Esophagus muscularis mucosa (tissue), 4 donors: Measurements from ENCODE around the gene THBS1. TPM values are rescaled to one million over a fixed set of nuclear protein-coding genes. Genes with fewer than 3 reads are reported as not detected.
A peak's percentile ranks its signal among the peaks of the same experiment; 100 is the strongest.

Experiments
- DNase-seq: peaks from one replicate; pipeline ENCODE4 v3.0.0-alpha.2; 2017; ENCODE audit errors: extremely low spot score
- H3K27ac ChIP-seq, 4 donors: fragments of 200-600 bp; sonication (generic); replicated peaks in 1 of 4; 1 replicate in 3 of 4; 2 replicates in 1 of 4; pipeline ENCODE4 v1.5.1; 2016 to 2019; ENCODE audit warnings: mild to moderate bottlenecking in 1 of 4
- H3K27me3 ChIP-seq, 4 donors: fragments of 200-600 bp; sonication (generic); one replicate each; pipeline versions ENCODE4 v1.5.1 to v1.6.0; 2016 to 2019
- H3K36me3 ChIP-seq, 4 donors: fragments of 200-600 bp; sonication (generic); one replicate each; pipeline ENCODE4 v1.5.1; 2016 to 2019
- H3K4me1 ChIP-seq, 4 donors: fragments of 200-600 bp; sonication (generic); one replicate each; pipeline ENCODE4 v1.5.1; 2016 to 2019
- H3K4me3 ChIP-seq, 4 donors: fragments of 200-600 bp; sonication (generic); 1 replicate in 2 of 4; 2 replicates in 2 of 4; pipeline ENCODE4 v1.5.1; 2016 to 2019; ENCODE audit warnings: mild to moderate bottlenecking in 4 of 4, moderate library complexity in 1 of 4
- H3K9me3 ChIP-seq, 4 donors: fragments of 200-600 bp; sonication (generic); 1 replicate in 3 of 4; 2 replicates in 1 of 4; pipeline ENCODE4 v1.5.1; 2016 to 2019
- EP300 ChIP-seq: sonication (generic); formaldehyde crosslinking; IDR thresholded peaks from one replicate; pipeline ENCODE4 v1.6.1; 2017; ENCODE audit warnings: antibody characterized with exemption
- POLR2A ChIP-seq: fragments of 450-650 bp; IDR thresholded peaks from one replicate; pipeline ENCODE4 v1.6.1; 2017; ENCODE audit warnings: antibody characterized with exemption, moderate library complexity, mild to moderate bottlenecking, low read depth
- POLR2AphosphoS5 ChIP-seq, 2 donors: sonication (generic); formaldehyde crosslinking; IDR thresholded peaks; one replicate each; pipeline ENCODE4 v1.6.1; 2017; ENCODE audit warnings: antibody characterized with exemption in 2 of 2
- WGBS: methylation state at CpG from one replicate; pipeline ENCODE4 v1.1.5; 2018; 5-methylcytosine and 5-hydroxymethylcytosine counted together
- intact Hi-C: fragments of 100-400 bp; cut with DNase I; formaldehyde crosslinking; loops from one replicate; pipeline ENCODE4 v1.15.1; 2023
- total RNA-seq, 4 donors: library from RNA; depleted of rRNA; stranded (reverse); fragments of >200 nt; gene quantifications; one replicate each; pipeline versions ENCODE4 v1.1.0 to v1.2.1, GENCODE V29; 2016
- TF ChIP-seq, protein P1 (sequence below), 3 experiments: fragments of 200-600 bp in 2 of 3; fragments of 450-650 bp in 1 of 3; sonication (generic) in 2 of 3; IDR thresholded peaks; one replicate each; pipeline ENCODE4 v1.5.1; 2017 to 2019; ENCODE audit warnings: antibody characterized with exemption in 3 of 3, mild to moderate bottlenecking in 2 of 3, moderate library complexity in 1 of 3

THBS1 gene
- total RNA-seq, 4 donors from 2014 or later: 188 to 4,072 (median 270) TPM

DNA sequence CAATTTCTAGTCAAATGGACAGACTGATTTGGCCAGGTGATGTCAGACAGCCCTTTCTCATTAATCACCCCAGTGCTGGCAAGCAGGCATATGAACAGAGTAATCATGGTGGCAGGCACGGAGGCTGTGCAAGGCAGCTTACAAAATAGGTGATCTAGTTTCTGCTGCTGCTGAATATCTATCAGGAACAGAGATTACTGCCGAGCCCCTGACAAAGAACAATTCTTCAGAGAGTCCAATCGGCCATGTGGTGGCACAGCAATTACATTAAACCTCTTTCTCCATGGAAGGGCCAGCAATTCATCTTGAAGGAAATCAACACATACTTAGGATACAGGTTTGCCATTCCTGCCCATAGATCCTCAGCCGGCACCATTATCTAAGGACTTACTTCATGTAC is 32.3 kb upstream of the THBS1 start:
- no peaks in the 10 kb centered on the region for H3K27me3 ChIP-seq
- peaks cover 0 to 14% (median 12%) of the 10 kb centered on the region in 4 donors for H3K4me1 ChIP-seq
- intact Hi-C loops: no loop called here
- WGBS: 96% methylated on average over 4 of the region's 4 CpGs
- H3K36me3 ChIP-seq: no peaks in the 10 kb centered on the region
- DNase-seq: peak; percentile 91
- no peak overlapping the region for H3K4me3 ChIP-seq
- TF ChIP-seq EP300 (no peak), POLR2AphosphoS5 (IDR thresholded peaks at IDR 0.05) (no peak), POLR2A (no peak)
- TF ChIP-seq, protein P1, sequence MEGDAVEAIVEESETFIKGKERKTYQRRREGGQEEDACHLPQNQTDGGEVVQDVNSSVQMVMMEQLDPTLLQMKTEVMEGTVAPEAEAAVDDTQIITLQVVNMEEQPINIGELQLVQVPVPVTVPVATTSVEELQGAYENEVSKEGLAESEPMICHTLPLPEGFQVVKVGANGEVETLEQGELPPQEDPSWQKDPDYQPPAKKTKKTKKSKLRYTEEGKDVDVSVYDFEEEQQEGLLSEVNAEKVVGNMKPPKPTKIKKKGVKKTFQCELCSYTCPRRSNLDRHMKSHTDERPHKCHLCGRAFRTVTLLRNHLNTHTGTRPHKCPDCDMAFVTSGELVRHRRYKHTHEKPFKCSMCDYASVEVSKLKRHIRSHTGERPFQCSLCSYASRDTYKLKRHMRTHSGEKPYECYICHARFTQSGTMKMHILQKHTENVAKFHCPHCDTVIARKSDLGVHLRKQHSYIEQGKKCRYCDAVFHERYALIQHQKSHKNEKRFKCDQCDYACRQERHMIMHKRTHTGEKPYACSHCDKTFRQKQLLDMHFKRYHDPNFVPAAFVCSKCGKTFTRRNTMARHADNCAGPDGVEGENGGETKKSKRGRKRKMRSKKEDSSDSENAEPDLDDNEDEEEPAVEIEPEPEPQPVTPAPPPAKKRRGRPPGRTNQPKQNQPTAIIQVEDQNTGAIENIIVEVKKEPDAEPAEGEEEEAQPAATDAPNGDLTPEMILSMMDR (IDR thresholded peaks at IDR 0.05): no peak
- no peak overlapping the region for H3K27ac ChIP-seq
- H3K9me3 ChIP-seq: peaks cover 0 to 9% (median 4%) of the 10 kb centered on the region in 4 donors

DNA sequence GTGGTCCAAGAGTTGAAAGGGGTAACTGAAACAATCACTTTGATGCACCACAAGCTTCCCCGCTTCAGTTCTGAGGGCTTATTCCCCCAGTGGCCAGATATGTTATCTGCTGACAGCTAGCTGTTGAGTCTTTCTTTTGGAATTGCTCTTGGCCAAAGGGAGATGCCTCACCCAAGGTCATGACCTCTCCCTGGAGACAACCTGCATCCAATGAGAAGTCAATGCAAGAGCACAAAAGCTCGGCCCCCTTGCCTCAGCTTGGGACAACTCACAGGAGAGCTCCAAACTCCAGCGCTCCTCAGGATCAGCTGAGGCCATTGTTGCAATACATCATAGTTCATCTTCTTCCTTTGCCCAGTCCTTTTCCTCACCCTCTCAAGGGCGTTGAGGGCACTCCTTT is 31.0 kb upstream of the THBS1 start:
- H3K4me1 ChIP-seq: peaks cover 6 to 27% (median 26%) of the 10 kb centered on the region in 4 donors
- no peaks in the 10 kb centered on the region for H3K27me3 ChIP-seq
- peaks cover 0 to 8% (median 3%) of the 10 kb centered on the region in 4 donors for H3K9me3 ChIP-seq
- TF ChIP-seq EP300 (no peak), POLR2A (no peak), POLR2AphosphoS5 (IDR thresholded peaks at IDR 0.05) (no peak)
- TF ChIP-seq, protein P1 (IDR thresholded peaks at IDR 0.05): no peak
- intact Hi-C loops: no loop called here
- H3K4me3 ChIP-seq: no peak overlapping the region
- peak; percentile 91 for DNase-seq
- no peaks in the 10 kb centered on the region for H3K36me3 ChIP-seq
- WGBS: 67% methylated on average over 4 of the region's 4 CpGs
- no peak overlapping the region for H3K27ac ChIP-seq

DNA sequence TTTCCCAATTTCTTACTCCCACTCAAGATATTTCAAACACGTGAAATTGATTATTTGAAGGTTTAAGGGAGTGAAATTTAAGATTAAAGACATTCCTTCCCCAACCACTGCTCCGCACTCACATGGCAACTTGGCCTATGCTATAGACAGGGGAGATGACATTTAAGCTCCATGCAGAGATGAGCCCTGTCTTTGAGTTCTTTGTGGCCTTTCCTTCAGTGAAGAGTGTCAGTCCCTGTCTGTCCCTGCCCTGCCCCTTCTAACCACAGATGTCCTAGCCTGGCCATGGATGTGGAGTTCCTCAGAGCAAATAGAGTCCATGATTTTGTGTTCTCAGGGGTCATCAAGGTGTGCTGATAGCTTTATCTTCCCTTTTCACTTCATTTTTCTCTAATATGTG is 29.4 kb upstream of the THBS1 start:
- intact Hi-C loops: no loop called here

DNA sequence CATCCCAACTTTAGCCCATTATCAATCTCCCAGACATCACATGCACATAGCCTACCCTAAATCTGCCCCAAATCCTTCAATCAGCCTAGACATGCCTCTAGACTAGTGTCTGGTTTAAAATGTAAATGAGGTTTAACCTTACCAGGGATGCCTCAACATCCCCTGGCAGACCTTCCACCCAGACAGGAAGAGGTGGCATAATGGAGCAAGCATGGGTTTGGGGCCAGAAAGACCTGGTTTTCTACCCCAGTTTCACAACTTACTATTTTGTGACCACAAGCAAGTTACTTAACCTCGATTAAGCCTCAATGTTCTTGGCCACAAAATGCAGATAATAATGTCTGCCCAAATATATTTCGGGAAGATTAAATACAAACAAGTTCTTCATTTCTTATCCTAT is 28.3 kb upstream of the THBS1 start:
- no peaks in the 10 kb centered on the region for H3K9me3 ChIP-seq
- TF ChIP-seq POLR2A (no peak), POLR2AphosphoS5 (IDR thresholded peaks at IDR 0.05) (no peak), EP300 (no peak)
- TF ChIP-seq, protein P1 (IDR thresholded peaks at IDR 0.05): no peak
- intact Hi-C loops: no loop called here
- no peak overlapping the region for H3K27ac ChIP-seq
- WGBS: 66% methylated on average over 2 of the region's 2 CpGs
- H3K36me3 ChIP-seq: no peaks in the 10 kb centered on the region
- H3K4me3 ChIP-seq: no peak overlapping the region
- DNase-seq: peak; percentile 21
- peaks cover 6 to 52% (median 51%) of the 10 kb centered on the region in 4 donors for H3K4me1 ChIP-seq
- H3K27me3 ChIP-seq: no peaks in the 10 kb centered on the region

More for the DNA sequence above, 29.4 kb upstream of the THBS1 start:
- Histone ChIP-seq H3K4me1 (peaks cover 6 to 43% (median 41%) of the 10 kb centered on the region in 4 donors), H3K27ac (no peak overlapping the region), H3K27me3 (no peaks in the 10 kb centered on the region), H3K4me3 (no peak overlapping the region), H3K36me3 (no peaks in the 10 kb centered on the region), H3K9me3 (no peaks in the 10 kb centered on the region)
- 97% methylated on average over 2 of the region's 2 CpGs for WGBS
- DNase-seq: peak; percentile 53
- TF ChIP-seq EP300: no peak
- TF ChIP-seq, protein P1 (IDR thresholded peaks at IDR 0.05): no peak
- no peak for TF ChIP-seq POLR2AphosphoS5 (IDR thresholded peaks at IDR 0.05)
- TF ChIP-seq POLR2A: no peak
